ENCODE measurements around the gene SSBP2.
"Not testable (repeated sequence)": the region's sequence is repeated elsewhere in the genome, so short reads cannot be mapped to it uniquely, and the experiment has no call there.

SSBP2 gene

GRCh38 chr5:81520769-81521168 lies 230.1 kb downstream of the SSBP2 start:
- no peak for DNase-seq (ENCODE audit: low read depth)

GRCh38 chr5:81519217-81519905 lies 231.5 kb downstream of the SSBP2 start:
- no peak for DNase-seq (ENCODE audit: low read depth)

GRCh38 chr5:81517462-81517861 lies 233.4 kb downstream of the SSBP2 start:
- no peak for DNase-seq (ENCODE audit: low read depth)

GRCh38 chr5:81516091-81516490 lies 234.8 kb downstream of the SSBP2 start:
- DNase-seq (ENCODE audit: low read depth), result no peak

- no peak for DNase-seq (ENCODE audit: low read depth)
These were observed 236.9 kb downstream of the SSBP2 start for GRCh38 chr5:81513982-81514381.

- no peak for DNase-seq (ENCODE audit: low read depth)
These were observed 237.4 kb downstream of the SSBP2 start for GRCh38 chr5:81513473-81513872.

- DNase-seq (ENCODE audit: low read depth), result no peak
These were observed 243.9 kb downstream of the SSBP2 start for GRCh38 chr5:81506900-81507588.

- no peak for DNase-seq (ENCODE audit: low read depth)
These were observed 244.5 kb downstream of the SSBP2 start for GRCh38 chr5:81506378-81506777.

GRCh38 chr5:81505672-81506071 lies 245.2 kb downstream of the SSBP2 start:
- no peak for DNase-seq (ENCODE audit: low read depth)

- DNase-seq (ENCODE audit: low read depth), result not testable (repeated sequence)
These were observed 247.3 kb downstream of the SSBP2 start for GRCh38 chr5:81503602-81504001.

- DNase-seq (ENCODE audit: low read depth), result no peak
These were observed 255.6 kb downstream of the SSBP2 start for GRCh38 chr5:81495286-81495685.

- no peak for DNase-seq (ENCODE audit: low read depth)
These were observed 262.0 kb downstream of the SSBP2 start for GRCh38 chr5:81488862-81489261.

GRCh38 chr5:81486711-81487110 lies 264.2 kb downstream of the SSBP2 start:
- DNase-seq (ENCODE audit: low read depth), result no peak

GRCh38 chr5:81482595-81482994 lies 268.3 kb downstream of the SSBP2 start:
- no peak for DNase-seq (ENCODE audit: low read depth)

GRCh38 chr5:81473395-81473794 lies 277.5 kb downstream of the SSBP2 start:
- DNase-seq (ENCODE audit: low read depth), result not testable (repeated sequence)

- DNase-seq (ENCODE audit: low read depth), result no peak
These were observed 281.2 kb downstream of the SSBP2 start for GRCh38 chr5:81469676-81470075.

- no peak for DNase-seq (ENCODE audit: low read depth)
These were observed 300.0 kb downstream of the SSBP2 start for GRCh38 chr5:81450940-81451339.

- no peak for DNase-seq (ENCODE audit: low read depth)
These were observed 315.9 kb downstream of the SSBP2 start for GRCh38 chr5:81435023-81435422.

- no peak for DNase-seq (ENCODE audit: low read depth)
These were observed 320.9 kb downstream of the SSBP2 start for GRCh38 chr5:81429985-81430384.

- no peak for DNase-seq (ENCODE audit: low read depth)
These were observed 321.5 kb downstream of the SSBP2 start for GRCh38 chr5:81429363-81429762.

- no peak for DNase-seq (ENCODE audit: low read depth)
These were observed 322.0 kb downstream of the SSBP2 start for GRCh38 chr5:81428861-81429260.

GRCh38 chr5:81428446-81428845 lies 322.5 kb downstream of the SSBP2 start:
- no peak for DNase-seq (ENCODE audit: low read depth)

- DNase-seq (ENCODE audit: low read depth), result no peak
These were observed 323.3 kb downstream of the SSBP2 start for GRCh38 chr5:81427566-81427965.
